SK-N-SH treated with all-trans-retinoic acid at 6 μM for 48 hours (cell line): ENCODE data around the gene ALMS1.

Experiments used
- ARNTL ChIP-seq: fragments of 450-650 bp; formaldehyde crosslinking; IDR thresholded peaks from 2 replicates; pipeline ENCODE4 v1.5.0; 2020; ENCODE audit warnings: low read depth, mild to moderate bottlenecking, moderate library complexity, borderline replicate concordance
- RARB ChIP-seq: fragments of 250-450 bp; sonication (Bioruptor Pico); IDR thresholded peaks from 2 replicates; pipeline ENCODE4 v1.8.0; 2021; ENCODE audit warnings: mild to moderate bottlenecking, moderate library complexity
- TCF4 ChIP-seq: fragments of 250-450 bp; sonication (Bioruptor Pico); IDR thresholded peaks from 2 replicates; pipeline ENCODE4 v1.8.0; 2021; ENCODE audit warnings: mild to moderate bottlenecking, moderate library complexity, borderline replicate concordance
- ZFP30 ChIP-seq: fragments of 450-650 bp; formaldehyde crosslinking; IDR thresholded peaks from 2 replicates; pipeline ENCODE4 v1.5.0; 2022; ENCODE audit warnings: mild to moderate bottlenecking, moderate library complexity
- ZNF70 ChIP-seq: fragments of 450-650 bp; formaldehyde crosslinking; IDR thresholded peaks from 2 replicates; pipeline ENCODE4 v1.5.0; 2020; ENCODE audit warnings: mild to moderate bottlenecking, moderate library complexity

- no peak for TF ChIP-seq RARB (CRISPR knock-in tag)
- TF ChIP-seq ARNTL, result no peak
- TF ChIP-seq TCF4 (CRISPR knock-in tag), result no peak
- no peak for TF ChIP-seq ZFP30
- TF ChIP-seq ZNF70 (CRISPR knock-in tag), result no peak
These were observed 255.5 kb downstream of the ALMS1 start for GRCh38 chr2:73640946-73641766.
